HG03558 (cell line): ENCODE results near the gene ZP1.

Source experiments
- ATAC-seq: cut with Tn5 transposase; IDR thresholded peaks from one replicate; pipeline ENCODE4 v1.9.1; 2021; ENCODE audit warnings: moderate number of reproducible peaks; ENCODE audit not compliant: unreplicated experiment; ENCODE audit errors: extremely low read depth

ZP1 gene

GRCh38 chr11:60873533-60873932, 6.2 kb downstream of the ZP1 start:
- no peak for ATAC-seq

GRCh38 chr11:60874421-60875365, 7.4 kb downstream of the ZP1 start:
- ATAC-seq: no peak

GRCh38 chr11:60875366-60876167, 8.2 kb downstream of the ZP1 start:
- no peak for ATAC-seq

GRCh38 chr11:60876168-60876485, 8.8 kb downstream of the ZP1 start:
- ATAC-seq: no peak

GRCh38 chr11:60878245-60879101, 11.1 kb downstream of the ZP1 start:
- no peak for ATAC-seq

- ATAC-seq: no peak
Observed at GRCh38 chr11:60879104-60879503, 11.8 kb downstream of the ZP1 start.

- ATAC-seq: no peak
Observed at GRCh38 chr11:60879971-60880588, 12.7 kb downstream of the ZP1 start.

- no peak for ATAC-seq
Observed at GRCh38 chr11:60880643-60881282, 13.4 kb downstream of the ZP1 start.

- no peak for ATAC-seq
Observed at GRCh38 chr11:60887556-60887955, 20.2 kb downstream of the ZP1 start.

GRCh38 chr11:60889869-60890311, 22.5 kb downstream of the ZP1 start:
- no peak for ATAC-seq

- no peak for ATAC-seq
Observed at GRCh38 chr11:60890696-60891095, 23.4 kb downstream of the ZP1 start.

GRCh38 chr11:60891103-60891741, 23.9 kb downstream of the ZP1 start:
- ATAC-seq: no peak

- ATAC-seq: no peak
Observed at GRCh38 chr11:60895687-60896086, 28.3 kb downstream of the ZP1 start.

GRCh38 chr11:60897496-60897895, 30.2 kb downstream of the ZP1 start:
- no peak for ATAC-seq

GRCh38 chr11:60899046-60899936, 31.9 kb downstream of the ZP1 start:
- no peak for ATAC-seq

GRCh38 chr11:60899977-60900376, 32.6 kb downstream of the ZP1 start:
- ATAC-seq: no peak

- no peak for ATAC-seq
Observed at GRCh38 chr11:60900673-60901404, 33.5 kb downstream of the ZP1 start.
